Measurements from ENCODE around the gene SMCO2.

GRCh38 chr12:27449893-27450534, 3.5 kb downstream of the SMCO2 start:
- TF ChIP-seq CTCF (conservative IDR thresholded peaks at IDR 0.05; ENCODE audit: low read length): no peak
- TF ChIP-seq EZH2phosphoT487 (IDR thresholded peaks at IDR 0.05; ENCODE audit: borderline replicate concordance, low read depth, low read length): no peak
